Right lobe of liver (tissue), 6 donors: ENCODE measurements around the gene THYN1. TPM values are rescaled to one million over a fixed set of nuclear protein-coding genes. Genes with fewer than 3 reads are reported as not detected.

Source experiments
- ATAC-seq, 4 donors: fragments of 200-7000 bp; cut with Tn5 transposase; one replicate each; pipeline ENCODE4 v1.9.1; 2020; ENCODE audit warnings: mild to moderate bottlenecking in 4 of 4, moderate library complexity in 4 of 4
- DNase-seq, 3 donors: peaks; one replicate each; pipeline ENCODE4 v3.0.0-alpha.2; 2020
- H3K27ac ChIP-seq, 3 donors: fragments of 200-600 bp; one replicate each; pipeline ENCODE4 v1.8.0; 2022
- H3K27me3 ChIP-seq, 2 donors: fragments of 200-600 bp; one replicate each; pipeline ENCODE4 v1.8.0; 2022
- H3K36me3 ChIP-seq, 4 donors: fragments of 200-600 bp; sonication (generic) in 1 of 4; one replicate each; pipeline versions ENCODE4 v1.5.1 to v1.8.0; 2017 to 2022; ENCODE audit warnings: control low read depth in 1 of 4
- H3K4me1 ChIP-seq, 4 donors: fragments of 200-600 bp; sonication (generic) in 1 of 4; one replicate each; pipeline versions ENCODE4 v1.5.1 to v1.8.0; 2017 to 2022; ENCODE audit warnings: control low read depth in 1 of 4
- H3K4me3 ChIP-seq, 3 donors: fragments of 200-600 bp; one replicate each; pipeline ENCODE4 v1.8.0; 2022
- H3K9me3 ChIP-seq, 4 donors: fragments of 200-600 bp; sonication (generic) in 1 of 4; one replicate each; pipeline versions ENCODE4 v1.5.1 to v1.8.0; 2017 to 2022; ENCODE audit warnings: control low read depth in 1 of 4
- CTCF ChIP-seq, 4 donors: fragments of 200-600 bp in 3 of 4; fragments of 450-650 bp in 1 of 4; IDR thresholded peaks; one replicate each; pipeline versions ENCODE4 v1.5.1 to v1.8.0; 2016 to 2022; ENCODE audit warnings: antibody characterized with exemption in 4 of 4, mild to moderate bottlenecking in 2 of 4
- POLR2A ChIP-seq: fragments of 450-650 bp; IDR thresholded peaks from one replicate; pipeline ENCODE4 v1.6.1; 2017; ENCODE audit warnings: antibody characterized with exemption, mild to moderate bottlenecking
- WGBS: methylation state at CpG from one replicate; pipeline ENCODE4 v1.1.6; 2018; ENCODE audit warnings: low coverage, low lambda C conversion rate; ENCODE audit not compliant: insufficient coverage; ENCODE audit errors: missing lambda C conversion rate; 5-methylcytosine and 5-hydroxymethylcytosine counted together
- intact Hi-C, 2 donors: fragments of 100-400 bp; cut with DNase I; formaldehyde crosslinking; loops; one replicate each; pipeline versions ENCODE4 v1.11.2 to v1.14.1; 2022
- long read RNA-seq: library from polyadenylated mRNA; unstranded; transcript quantifications from one replicate; pipeline ENCODE4 v2.0.0, GENCODE V29; 2019
- total RNA-seq, 6 experiments: library from RNA; depleted of rRNA in 2 of 6; stranded (reverse); fragments of >200 nt in 2 of 6; fragmentation: NEBNext Ultra II Directional in 3 of 6; extraction: Animal tissue kit (Norgen Biotek cat#: 25700) in 3 of 6; gene quantifications; one replicate each; pipeline versions ENCODE4 v1.1.0 to v1.2.4, GENCODE V29; 2016 to 2023
- donor health status: DM: no; HTN: yes; CAD: no.
- donor health status: DM: no; HTN: no; CAD: no.
- donor health status: DM: no; HTN: no; CAD: no.
- donor health status: DM: no; HTN: yes; CAD: no.
- donor health status: DM: no; HTN: yes; CAD: no.

Gene THYN1
- total RNA-seq = 10 to 100 TPM; 11.7 to 39.2 (median 20.6) TPM
- long read RNA-seq, partial matches to known transcripts = 0 of 4 reads
- long read RNA-seq, other reads (novel, unspliced or antisense) = 0 of 4 reads

GRCh38 chr11:134253188-134253993 lies at the start of gene THYN1, which contains the start of gene ACAD8:
Gene THYN1 (minus strand): TSS chr11:134253352. CDS start chr11:134252882, 470 bp downstream.
Gene ACAD8 (plus strand): TSS chr11:134253568. CDS start chr11:134253601, 33 bp downstream.
- Histone ChIP-seq H3K27me3 (no peaks in the 10 kb centered on the region), H3K27ac (peak within 1 kb of the TSS; percentile 29 to 86 (median 54)), H3K36me3 (peaks cover 0 to 17% (median 3%) of the 10 kb centered on the region in 4 donors), H3K4me1 (peaks cover 0 to 34% (median 13%) of the 10 kb centered on the region in 4 donors), H3K9me3 (no peaks in the 10 kb centered on the region), H3K4me3 (peak within 1 kb of the TSS; percentile 89 to 98 (median 93))
- ATAC-seq (peak; percentile 97 to 99 (median 98)), DNase-seq (peak; percentile 97 to 98 (median 98))
- 0% methylated on average over 24 of the region's 70 CpGs for WGBS
- TF ChIP-seq POLR2A (peak; percentile 63), CTCF (IDR thresholded peaks at IDR 0.05) (peak; percentile 36 to 52 (median 43))
- intact Hi-C loops = no loop called here

- H3K4me1 ChIP-seq = no peaks in the 10 kb centered on the region
- no peaks in the 10 kb centered on the region for H3K27me3 ChIP-seq
- no peaks in the 10 kb centered on the region for H3K36me3 ChIP-seq
- ATAC-seq = no peak
- WGBS = 70% methylated on average over 9 of the region's 9 CpGs
- no peak for DNase-seq
- intact Hi-C loops = no loop called here
- H3K4me3 ChIP-seq = no peak overlapping the region
- H3K9me3 ChIP-seq = no peaks in the 10 kb centered on the region
- TF ChIP-seq POLR2A = no peak
- no peak for TF ChIP-seq CTCF (IDR thresholded peaks at IDR 0.05)
- no peak overlapping the region for H3K27ac ChIP-seq
Observed at GRCh38 chr11:134294664-134295063, 41.5 kb upstream of the THYN1 start.

GRCh38 chr11:134293119-134294113 lies 40.3 kb upstream of the THYN1 start:
- WGBS = 64% methylated on average over 13 of the region's 20 CpGs
- no peaks in the 10 kb centered on the region for H3K9me3 ChIP-seq
- TF ChIP-seq CTCF (IDR thresholded peaks at IDR 0.05) (no peak), POLR2A (no peak)
- H3K27ac ChIP-seq = no peak overlapping the region
- H3K36me3 ChIP-seq = no peaks in the 10 kb centered on the region
- no peaks in the 10 kb centered on the region for H3K27me3 ChIP-seq
- no peak for ATAC-seq
- intact Hi-C loops = no loop called here
- no peak overlapping the region for H3K4me3 ChIP-seq
- no peaks in the 10 kb centered on the region for H3K4me1 ChIP-seq
- DNase-seq = no peak

- DNase-seq = no peak
Observed at GRCh38 chr11:134292661-134293060, 39.5 kb upstream of the THYN1 start.

More at GRCh38 chr11:134292661-134293060, 39.5 kb upstream of the THYN1 start:
- no peak for ATAC-seq
- Histone ChIP-seq H3K27ac (no peak overlapping the region), H3K4me1 (no peaks in the 10 kb centered on the region), H3K9me3 (no peaks in the 10 kb centered on the region), H3K4me3 (no peak overlapping the region), H3K27me3 (no peaks in the 10 kb centered on the region), H3K36me3 (no peaks in the 10 kb centered on the region)
- no peak for TF ChIP-seq POLR2A
- TF ChIP-seq CTCF (IDR thresholded peaks at IDR 0.05) = no peak
- WGBS = 88% methylated on average over 5 of the region's 15 CpGs
- intact Hi-C loops = no loop called here
